HG03064 (cell line): Measurements from ENCODE around the gene CYTH1.

Experiments used
- ATAC-seq: cut with Tn5 transposase; IDR thresholded peaks from one replicate; pipeline ENCODE4 v1.9.1; 2021; ENCODE audit warnings: low read depth; ENCODE audit not compliant: unreplicated experiment

Gene CYTH1

DNA sequence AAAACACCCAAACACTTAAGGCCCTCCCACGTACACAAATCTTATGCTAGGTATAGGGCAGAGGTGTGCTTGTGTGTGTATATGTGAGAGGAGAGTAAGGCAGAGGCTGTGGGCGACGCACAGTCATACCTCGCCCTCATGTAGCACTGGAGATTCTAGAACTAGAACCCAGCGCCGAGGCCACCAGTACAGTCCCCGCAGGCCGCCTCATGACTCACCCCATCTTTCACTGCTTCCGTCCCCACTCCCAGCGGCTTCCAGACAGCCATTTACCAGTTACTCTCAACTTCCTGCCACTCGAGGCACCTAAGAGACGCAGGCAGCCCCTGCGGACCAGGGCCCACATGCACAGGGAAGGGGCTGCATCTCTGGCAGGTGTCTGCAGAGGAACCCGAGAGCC, 23.2 kb upstream of the CYTH1 start:
- no peak for ATAC-seq

DNA sequence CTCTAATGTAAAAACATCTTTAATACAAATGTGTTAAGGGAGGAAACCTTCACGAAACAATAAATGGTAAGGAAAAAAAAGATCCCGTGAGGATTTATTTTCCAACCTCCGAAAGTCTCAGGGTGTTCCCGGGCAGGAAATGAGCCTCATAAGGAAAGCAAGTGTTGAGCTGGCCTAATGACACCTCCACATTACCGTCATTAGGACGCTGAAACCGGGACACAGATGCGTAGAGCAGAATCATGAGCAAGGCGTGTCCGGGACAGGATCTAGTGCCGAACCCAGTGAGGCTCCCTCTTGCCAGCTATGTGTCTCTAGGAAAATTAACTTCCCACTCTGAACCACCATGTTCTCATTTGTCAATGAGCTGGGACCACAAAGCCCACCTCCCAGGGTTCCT, 22.7 kb upstream of the CYTH1 start:
- no peak for ATAC-seq

DNA sequence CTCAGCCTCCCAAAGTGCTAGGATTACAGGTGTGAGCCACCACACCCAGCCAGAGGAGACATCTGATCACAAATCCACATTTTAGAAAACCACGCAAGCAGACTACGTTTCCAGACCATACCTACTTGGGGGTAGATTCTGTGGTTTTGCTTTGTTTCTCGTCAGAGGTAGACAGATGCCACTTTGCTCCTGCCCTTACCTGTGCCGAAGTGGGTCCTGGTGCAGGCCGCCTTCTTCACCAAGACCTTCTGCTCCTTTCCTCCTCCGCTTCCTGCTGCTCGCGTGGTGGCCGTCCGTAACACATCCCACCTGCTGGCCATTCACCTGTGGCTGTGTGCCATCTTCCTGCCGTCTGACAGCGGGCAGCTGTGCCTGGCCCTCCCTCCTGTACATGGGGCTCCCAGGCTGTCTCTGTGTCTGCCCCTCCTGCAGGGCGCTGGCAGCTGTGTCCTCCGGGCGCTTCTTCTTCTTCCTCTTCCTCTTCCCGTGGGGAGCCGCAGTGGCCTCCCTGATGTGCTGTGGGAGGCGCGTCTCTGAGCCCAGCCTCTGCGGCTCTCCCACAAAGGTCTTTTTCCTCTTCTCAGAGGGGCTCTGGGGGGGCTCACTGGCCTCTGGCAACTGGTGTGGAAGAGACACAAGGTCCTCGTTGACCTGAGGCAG, 21.2 kb upstream of the CYTH1 start:
- ATAC-seq, result no peak

DNA sequence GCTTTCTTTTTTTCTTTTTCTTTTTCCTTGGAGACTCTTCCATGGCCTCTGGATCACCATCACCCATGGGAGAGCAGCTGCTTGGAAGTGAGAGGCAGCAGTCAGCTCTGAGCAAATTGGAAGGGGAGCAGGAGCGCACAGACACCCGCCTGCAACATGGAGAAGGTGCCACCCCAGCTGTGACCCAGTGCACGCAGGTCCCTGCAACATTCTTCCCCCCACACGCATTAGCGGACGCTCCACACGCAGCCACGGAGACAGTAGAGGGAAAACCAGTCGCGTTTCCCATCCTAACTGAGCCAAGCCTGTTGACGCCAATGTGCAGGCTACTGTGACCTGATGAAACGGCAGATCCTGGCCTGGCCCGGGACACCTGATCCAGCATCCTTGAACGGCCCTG, 20.4 kb upstream of the CYTH1 start:
- no peak for ATAC-seq

DNA sequence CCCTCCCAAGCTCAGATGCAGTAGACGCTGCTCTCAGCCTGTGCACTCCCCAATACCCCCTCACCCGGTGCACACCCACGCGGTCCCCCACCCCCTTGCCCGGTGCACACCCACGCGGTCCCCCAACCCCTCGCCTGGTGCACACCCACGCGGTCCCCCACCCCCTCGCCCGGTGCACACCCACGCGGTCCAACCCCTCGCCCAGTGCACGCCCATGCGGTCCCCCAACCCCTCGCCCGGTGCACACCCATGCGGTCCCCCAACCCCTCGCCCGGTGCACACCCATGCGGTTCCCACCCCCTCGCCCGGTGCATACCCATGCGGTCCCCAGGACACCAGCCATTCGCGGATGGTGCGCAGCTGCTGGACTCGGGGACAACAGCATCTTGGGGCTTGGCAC, 19.9 kb upstream of the CYTH1 start:
- ATAC-seq, result no peak

DNA sequence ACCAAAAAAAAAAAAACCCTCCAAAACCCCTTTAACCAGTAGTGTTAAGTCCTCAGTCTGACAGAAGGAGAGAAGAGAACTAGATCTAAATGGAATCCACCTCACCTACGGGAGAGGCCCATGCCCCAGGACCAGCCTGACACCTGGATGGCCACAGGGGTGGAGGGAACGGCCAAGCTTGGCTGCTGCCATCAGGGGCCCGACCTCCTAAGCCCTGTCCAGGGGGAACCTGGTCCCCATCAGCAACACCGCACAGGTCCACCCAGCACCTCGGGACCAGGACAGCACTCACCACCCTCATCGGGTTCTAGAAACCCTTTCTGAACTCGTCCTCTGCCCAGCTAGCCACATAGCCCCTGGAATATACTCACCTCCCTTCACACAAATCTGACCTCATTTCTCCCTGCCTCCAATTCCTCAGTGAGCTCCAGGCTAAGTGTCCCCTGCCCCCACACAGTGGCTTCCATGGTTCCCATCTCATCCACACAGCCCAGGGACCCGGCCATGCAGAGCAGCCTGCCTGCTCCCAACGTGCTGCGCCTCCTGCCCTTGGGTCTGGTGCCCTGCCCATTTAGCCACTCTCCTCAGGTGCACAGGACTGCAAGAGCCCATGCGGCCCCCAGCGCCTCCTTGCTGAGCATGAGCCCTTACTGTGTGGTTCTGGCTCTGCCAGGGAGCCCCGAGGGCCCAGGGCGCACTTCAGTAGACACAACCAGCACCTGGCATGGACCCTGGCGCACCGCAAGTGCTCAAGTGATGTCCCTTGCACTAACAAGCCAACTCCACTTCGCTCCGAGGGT, 18.3 kb upstream of the CYTH1 start:
- ATAC-seq, result no peak

DNA sequence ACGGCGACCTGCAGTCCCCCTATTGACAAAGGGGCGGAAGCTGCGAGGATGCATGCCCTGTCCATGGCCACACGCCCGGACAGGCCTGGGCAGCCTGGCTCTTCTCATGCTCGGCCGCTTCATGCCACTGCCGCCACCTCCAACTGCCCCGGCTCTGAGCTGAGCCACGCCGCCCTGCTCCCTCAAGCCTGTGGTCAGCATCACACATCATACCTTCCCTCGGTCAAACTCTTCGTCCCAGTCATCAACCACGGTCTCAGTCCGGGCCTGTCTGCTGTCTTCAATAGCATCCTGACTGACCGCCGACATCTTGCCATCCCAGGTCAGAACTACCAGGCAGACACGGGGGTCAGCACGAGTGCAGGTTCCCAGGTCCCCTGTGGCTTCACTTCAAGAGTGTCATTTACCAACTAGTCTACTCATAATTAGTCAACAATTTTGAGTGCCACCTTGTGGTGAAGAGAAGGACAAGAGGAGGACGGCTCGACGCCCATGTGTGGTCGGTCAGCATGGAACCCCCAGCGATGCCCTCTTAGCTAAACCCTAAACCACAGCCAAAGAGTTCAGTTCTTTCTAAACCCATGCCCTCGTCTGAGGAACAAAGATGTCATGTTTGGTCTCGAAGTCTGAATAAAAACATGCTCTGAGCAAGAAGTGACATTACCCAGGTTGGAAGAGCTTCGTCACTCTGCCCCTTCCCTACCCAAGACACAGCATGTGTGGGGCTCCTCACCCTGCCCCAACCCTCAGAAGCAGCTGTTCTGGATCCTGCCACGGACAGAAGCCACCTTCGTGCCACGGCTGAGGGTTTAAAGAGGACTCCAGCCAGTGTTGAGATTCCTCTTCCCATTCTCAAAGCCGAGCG, 16.9 kb upstream of the CYTH1 start:
- ATAC-seq, result no peak

DNA sequence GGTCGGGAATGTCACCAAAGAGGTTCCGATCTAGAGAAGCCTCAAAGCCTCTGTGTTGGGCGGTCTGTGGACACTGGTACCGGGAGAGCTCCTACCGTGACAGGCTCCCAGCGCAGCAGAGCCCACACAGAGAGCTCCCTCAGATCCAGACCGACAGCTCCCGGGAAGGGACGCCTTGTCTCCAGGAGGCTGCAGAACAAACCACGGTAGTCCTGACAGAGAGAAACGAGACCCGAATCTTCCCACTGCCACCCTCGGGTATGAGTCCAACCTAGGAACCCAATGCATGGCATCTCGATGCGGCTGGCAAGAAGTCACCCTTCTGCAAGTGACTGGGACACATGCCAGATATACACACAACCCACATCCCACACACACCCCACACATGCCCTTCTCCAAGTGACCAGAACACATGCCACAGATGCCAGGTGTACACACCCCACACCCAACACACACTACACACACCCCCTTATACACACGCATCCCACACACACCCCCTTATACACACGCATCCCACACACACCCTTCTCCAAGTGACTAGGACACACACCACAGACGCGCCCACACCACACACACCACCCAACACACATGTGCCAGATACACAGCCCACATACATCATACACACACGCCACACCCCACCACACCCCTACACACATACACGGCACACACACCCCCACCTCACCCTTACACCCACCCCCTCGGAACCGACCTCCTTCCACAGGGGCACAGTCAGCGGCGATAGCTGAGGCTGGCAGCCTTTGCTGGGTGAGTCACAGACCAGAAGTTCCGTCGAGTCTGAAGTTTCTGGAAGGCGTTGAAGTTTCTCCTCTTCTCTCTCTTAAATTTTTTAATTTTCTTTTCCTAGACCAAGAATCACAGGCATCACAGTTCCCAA, 15.9 kb upstream of the CYTH1 start:
- no peak for ATAC-seq

DNA sequence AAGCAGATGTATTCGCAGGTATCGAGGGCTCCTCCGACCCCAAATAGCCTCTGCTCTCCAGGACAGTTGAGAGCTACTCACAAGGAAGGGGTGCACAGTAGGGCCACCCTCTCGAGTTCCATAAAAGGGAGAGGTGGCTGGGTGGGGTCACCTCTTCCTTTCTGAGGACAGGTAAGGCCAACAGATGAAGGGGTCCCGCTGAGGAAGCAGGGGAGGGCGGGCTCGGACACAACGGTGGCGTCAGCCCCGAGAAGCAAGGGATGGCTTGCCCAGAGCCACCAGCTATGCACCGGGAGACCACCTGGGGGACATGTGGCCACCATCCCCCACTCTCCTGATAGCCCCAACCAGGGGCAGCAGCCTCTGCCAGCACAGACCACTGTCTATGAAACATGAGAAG, 15.1 kb upstream of the CYTH1 start:
- no peak for ATAC-seq

DNA sequence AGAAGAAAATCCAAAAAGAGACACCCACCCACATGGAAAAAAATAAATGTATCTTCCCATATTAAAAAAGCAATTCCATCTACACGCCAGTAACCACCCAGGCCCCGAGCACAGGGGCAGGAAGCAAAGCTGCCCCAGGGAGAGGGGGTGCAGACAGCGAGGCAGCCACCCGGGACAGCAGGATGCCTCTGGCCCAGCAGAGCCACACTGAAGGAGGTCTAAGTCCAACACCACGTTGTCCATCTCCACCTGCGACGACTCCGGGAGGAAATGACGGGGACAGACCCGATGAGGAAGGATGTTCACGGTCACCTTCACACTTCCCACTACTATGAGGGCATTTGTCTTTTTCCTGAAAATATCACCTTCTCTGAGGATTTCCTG, 14.4 kb upstream of the CYTH1 start:
- ATAC-seq, result no peak

DNA sequence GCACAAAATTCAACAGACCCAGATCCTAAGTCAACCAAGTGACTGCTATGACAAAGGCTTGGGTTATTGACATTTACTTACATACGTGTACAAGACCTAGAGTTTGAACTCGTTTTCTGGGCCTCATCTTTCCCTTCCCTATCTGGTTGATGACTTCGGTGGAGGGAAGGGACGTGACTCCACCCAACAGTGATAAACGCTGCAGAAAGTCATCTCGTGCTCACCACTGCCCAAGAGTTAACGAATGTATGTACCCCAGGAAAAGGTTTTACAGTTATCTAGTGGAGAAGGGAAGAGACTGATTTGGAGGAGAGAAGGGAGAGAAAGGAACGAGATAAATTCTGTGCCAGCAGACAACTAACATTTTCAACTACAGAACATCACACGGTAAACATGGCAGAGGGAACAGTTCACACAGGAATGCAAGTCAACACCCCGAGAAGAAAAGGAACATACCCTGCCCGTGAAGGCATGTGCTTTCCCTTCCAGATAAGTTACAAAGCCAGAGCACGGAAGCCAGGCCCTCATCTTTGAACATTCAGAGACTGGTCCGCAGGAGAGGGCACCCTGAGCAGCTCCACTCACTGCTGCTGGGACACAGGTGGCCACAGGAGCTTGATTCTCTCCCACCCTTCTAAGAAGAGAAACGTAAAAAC, 13.9 kb upstream of the CYTH1 start:
- no peak for ATAC-seq

DNA sequence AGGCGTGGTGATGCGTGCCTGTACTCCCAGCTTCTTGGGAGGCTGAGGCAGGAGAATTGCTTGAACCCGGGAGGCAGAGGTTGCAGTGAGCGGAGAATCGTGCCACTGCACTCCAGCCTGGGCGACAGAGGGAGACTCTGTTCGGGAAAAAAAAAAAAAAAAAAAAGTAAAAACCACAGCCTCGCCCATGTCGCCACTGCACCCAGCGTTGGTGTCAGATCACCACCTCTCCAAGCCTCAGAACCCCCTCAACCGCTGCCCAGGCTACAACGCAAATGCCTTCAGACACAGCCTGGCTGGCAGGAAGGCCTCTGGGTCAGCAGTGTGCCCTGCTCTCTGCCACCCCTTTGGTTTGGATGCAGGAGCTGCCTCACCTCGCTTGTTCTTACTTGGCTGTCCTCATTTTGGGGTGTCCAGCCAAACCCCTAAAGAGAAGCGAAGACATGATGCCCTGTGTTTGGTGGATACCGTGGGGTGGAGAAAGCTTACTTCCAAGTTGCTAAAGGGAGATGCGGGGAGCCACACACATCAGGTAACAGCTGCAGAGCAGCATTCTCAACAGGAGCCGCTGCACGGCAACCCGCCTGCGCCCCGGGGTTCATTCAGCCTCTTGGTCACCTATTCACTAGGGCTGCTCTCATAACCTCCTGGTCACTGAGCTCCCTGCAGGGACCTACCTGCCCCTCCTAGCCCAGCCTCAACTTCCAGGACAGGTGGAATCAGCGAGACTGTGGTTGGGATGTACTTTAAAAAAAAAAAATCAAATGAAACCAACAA, 13.0 kb upstream of the CYTH1 start:
- ATAC-seq, result no peak

DNA sequence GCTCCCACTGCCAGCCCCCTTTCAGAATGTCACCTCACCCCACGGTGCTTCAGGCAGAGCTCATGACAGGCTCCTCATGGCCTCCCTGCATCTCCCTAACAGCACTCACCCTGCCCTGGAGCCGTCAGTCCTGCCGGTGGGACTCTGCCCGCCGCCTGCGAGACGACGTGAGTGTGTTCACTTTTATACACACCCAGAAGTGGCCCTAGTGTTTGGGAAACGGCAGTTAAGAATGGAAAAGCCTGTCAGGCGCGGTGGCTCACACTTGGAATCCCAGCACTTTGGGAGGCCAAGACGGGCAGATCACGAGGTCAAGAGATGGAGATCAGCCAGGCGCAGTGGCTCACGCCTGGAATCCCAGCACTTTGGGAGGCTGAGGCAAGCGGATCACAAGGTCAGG, 12.3 kb upstream of the CYTH1 start:
- ATAC-seq, result no peak

DNA sequence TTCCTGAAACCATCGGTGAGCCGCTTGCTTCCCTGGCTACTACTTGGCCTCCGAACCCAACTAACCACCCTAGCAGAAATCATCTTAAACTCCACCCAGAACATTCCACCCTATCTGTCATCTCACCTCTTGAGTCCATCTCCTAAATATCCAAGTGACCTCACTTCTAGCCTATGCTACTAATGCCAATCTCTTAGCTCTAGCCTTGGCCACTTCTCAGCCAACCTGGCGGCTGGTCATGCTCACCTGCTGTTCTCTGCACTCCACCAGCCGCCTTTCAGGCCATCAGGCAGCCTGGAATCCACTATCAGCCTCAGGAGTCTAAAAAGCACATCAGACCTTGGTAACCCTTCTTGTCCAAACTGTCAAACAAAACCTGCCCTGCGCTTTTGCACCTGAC, 11.9 kb upstream of the CYTH1 start:
- ATAC-seq, result no peak

DNA sequence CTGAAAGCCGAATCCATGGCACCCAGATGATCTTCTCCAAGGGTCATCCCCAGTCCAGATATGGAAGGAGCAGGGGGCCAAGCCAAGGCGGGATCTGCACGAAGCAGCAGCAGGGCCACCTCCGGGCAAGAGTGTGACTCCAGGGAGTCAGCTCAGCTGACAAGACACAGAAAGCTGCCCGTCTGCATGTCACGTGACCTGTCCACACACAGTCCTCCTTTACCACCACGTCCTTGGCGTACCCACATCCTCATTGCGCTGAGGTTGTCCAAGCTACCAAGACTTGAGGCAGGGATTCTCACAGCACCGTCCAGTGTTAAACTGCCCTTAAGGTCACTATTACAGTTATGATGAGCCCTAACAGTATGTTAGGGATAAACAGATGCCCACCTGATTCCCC, 11.3 kb upstream of the CYTH1 start:
- no peak for ATAC-seq

DNA sequence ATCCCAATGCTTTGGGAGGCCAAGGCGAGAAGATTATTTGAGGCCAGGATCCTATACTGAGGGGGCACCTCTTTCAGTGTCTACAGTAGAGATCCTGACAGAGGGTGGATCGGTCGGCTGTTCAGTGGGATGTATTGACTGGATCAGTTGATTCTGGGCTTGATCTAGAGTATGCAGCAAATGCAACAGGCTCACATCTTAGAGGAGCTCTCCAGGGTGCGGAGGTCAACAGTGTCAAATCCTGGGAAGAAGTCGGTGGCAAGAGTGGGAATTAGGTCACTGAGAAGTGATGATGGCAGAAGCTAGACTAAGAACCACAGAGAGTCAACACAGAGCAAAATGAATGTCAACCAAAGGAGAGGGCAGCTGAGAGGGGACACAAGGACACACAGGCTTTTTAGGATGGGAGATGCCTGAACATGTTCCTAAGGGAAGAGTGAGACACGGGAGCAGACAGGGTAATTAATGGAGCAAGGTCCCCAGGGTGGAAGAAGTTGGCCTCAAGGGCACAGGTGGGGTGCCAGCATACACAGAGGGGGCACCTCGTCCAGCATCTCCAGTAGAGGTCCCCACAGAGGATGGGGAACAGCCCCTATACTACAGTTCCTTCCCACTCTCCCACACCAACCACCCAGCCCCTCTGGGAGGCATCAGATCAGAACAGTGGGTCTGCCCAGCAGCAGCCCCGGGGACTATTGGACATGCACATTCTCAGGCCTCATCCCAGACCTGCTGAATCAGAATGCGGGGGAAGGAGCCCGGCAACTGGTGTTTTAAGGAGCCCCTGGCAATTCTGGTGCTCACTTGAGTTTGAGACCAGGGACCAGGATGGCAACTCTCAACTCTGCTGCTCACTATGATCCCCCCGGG, 10.0 kb upstream of the CYTH1 start:
- no peak for ATAC-seq

DNA sequence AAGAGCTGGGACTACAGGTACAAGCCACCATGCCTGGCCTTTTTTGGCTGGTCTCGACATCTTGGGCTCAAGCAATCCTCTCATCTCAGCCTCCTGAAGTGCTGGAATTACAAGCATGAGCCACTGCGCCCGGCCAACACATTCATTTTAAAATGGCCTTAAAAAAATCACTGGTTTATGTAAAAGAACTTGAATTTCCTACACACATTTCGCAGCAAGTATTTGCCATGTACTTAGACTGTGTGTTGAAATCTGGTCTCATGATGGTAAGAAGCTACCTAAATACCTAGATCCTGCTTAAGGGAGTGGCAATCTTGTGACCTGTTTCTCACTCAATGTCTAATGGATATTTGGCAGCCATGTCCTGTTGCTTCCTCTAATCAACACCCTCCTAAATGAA, 8.5 kb upstream of the CYTH1 start:
- ATAC-seq, result no peak

DNA sequence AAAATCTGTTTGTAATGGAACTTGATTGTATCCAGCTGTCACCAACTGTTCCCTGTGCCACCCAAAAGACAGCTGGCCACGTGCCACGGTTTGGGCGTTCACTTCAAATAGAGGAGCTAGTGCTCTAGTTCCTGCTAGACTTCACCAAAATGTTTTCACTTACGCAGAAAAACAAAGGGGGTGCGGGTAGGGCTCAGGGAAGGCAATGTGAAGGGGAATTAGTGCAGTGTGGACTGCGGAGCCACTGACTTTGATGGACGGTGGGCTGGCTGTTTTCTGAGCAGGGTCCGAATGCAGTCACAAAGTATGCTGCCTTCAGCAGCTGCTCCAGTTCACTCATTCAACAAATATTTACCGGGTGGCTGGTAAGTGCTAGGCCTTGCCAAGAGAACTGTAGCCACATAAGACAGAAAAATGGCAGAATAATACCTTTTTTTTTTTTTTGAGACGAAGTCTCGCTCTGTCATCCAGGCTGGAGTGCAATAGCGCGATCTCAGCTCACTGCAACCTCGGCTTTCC, 7.6 kb upstream of the CYTH1 start:
- ATAC-seq, result no peak
